HG02884 (cell line): ENCODE results near the gene GPR132.
"Not testable (repeated sequence)": the region's sequence is repeated elsewhere in the genome, so short reads cannot be mapped to it uniquely, and the experiment has no call there.

Experiments
- ATAC-seq: cut with Tn5 transposase; IDR thresholded peaks from one replicate; pipeline ENCODE4 v1.9.1; 2021; ENCODE audit warnings: mild to moderate bottlenecking, moderate library complexity; ENCODE audit not compliant: unreplicated experiment

Gene GPR132

GRCh38 chr14:105076296-105076804, 11.1 kb upstream of the GPR132 start:
- ATAC-seq = no peak

- ATAC-seq = no peak
Measured at GRCh38 chr14:105075379-105076295, 10.4 kb upstream of the GPR132 start.

- ATAC-seq = no peak
Measured at GRCh38 chr14:105074601-105075053, 9.4 kb upstream of the GPR132 start.

- ATAC-seq = no peak
Measured at GRCh38 chr14:105073720-105074600, 8.7 kb upstream of the GPR132 start.

- ATAC-seq = no peak
Measured at GRCh38 chr14:105072892-105073719, 7.9 kb upstream of the GPR132 start.

GRCh38 chr14:105072381-105072861, 7.2 kb upstream of the GPR132 start:
- ATAC-seq = no peak

GRCh38 chr14:105071942-105072341, 6.7 kb upstream of the GPR132 start:
- ATAC-seq = no peak

- no peak for ATAC-seq
Measured at GRCh38 chr14:105071326-105071725, 6.1 kb upstream of the GPR132 start.

GRCh38 chr14:105070760-105071137, 5.5 kb upstream of the GPR132 start:
- no peak for ATAC-seq

- ATAC-seq = peak; percentile 40
Measured at GRCh38 chr14:105069871-105070759, 4.9 kb upstream of the GPR132 start.

GRCh38 chr14:105069522-105069870, 4.3 kb upstream of the GPR132 start:
- no peak for ATAC-seq

GRCh38 chr14:105068818-105069217, 3.6 kb upstream of the GPR132 start:
- no peak for ATAC-seq

GRCh38 chr14:105067969-105068301, 2.7 kb upstream of the GPR132 start:
- ATAC-seq = no peak

- no peak for ATAC-seq
Measured at GRCh38 chr14:105067140-105067968, 2.1 kb upstream of the GPR132 start.

GRCh38 chr14:105066240-105067071, 1.2 kb upstream of the GPR132 start:
- ATAC-seq = no peak

GRCh38 chr14:105064721-105065143, 498 bp downstream of the GPR132 start:
- ATAC-seq = no peak

- no peak for ATAC-seq
Measured at GRCh38 chr14:105064001-105064400, 1.2 kb downstream of the GPR132 start.

GRCh38 chr14:105063506-105063905, 1.7 kb downstream of the GPR132 start:
- ATAC-seq = not testable (repeated sequence)
